Upper lobe of left lung (tissue), 4 donors: ENCODE results near the gene AAGAB.

Experiments used
- CTCF ChIP-seq, 6 experiments: fragments of 450-650 bp in 4 of 6; fragments of 200-600 bp in 2 of 6; sonication (generic) in 2 of 6; IDR thresholded peaks; one replicate each; pipeline ENCODE4 v1.5.1; 2016 to 2019; ENCODE audit warnings: antibody characterized with exemption in 6 of 6
- POLR2A ChIP-seq, 4 donors: fragments of 450-650 bp; IDR thresholded peaks; one replicate each; pipeline ENCODE4 v1.5.1; 2016 to 2017; ENCODE audit warnings: antibody characterized with exemption in 4 of 4, mild to moderate bottlenecking in 2 of 4
- POLR2AphosphoS5 ChIP-seq, 2 donors: sonication (generic); formaldehyde crosslinking; IDR thresholded peaks; one replicate each; pipeline ENCODE4 v1.5.1; 2017; ENCODE audit warnings: antibody characterized with exemption in 2 of 2

DNA sequence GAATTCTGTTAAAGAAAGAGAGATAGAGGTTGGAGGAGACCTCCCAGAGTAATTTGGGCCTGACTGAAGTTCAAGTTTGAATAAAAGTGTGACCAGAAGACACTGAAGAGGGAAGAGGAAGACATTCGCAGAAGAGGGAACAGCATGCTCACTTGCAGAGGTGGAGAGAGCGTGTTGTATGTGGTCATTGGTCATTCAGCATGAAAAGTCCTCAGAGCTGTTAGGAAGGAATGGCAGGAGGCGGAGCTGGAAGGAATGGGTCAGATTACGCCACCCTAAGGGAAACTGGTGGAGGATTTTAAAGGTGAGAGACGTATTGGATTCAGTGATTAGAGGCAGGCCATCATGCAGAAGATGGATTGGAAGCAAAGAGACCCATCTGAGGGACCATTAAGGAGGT is 41.7 kb upstream of the AAGAB start:
- TF ChIP-seq CTCF (IDR thresholded peaks at IDR 0.05) (no peak), POLR2A (IDR thresholded peaks at IDR 0.05) (no peak), POLR2AphosphoS5 (IDR thresholded peaks at IDR 0.05) (no peak)
